Epithelial cell of proximal tubule (primary cell): Measurements from ENCODE around the gene RPA1. TPM values are rescaled to one million over a fixed set of nuclear protein-coding genes. Genes with fewer than 3 reads are reported as not detected.
"Not testable (repeated sequence)": the region's sequence is repeated elsewhere in the genome, so short reads cannot be mapped to it uniquely, and the experiment has no call there.

Source experiments
- DNase-seq: peaks from one replicate; pipeline ENCODE4 v3.0.0-alpha.2; 2011; ENCODE audit warnings: low read depth
- H3K4me3 ChIP-seq: 2 replicates; pipeline ENCODE4 v1.5.1; 2011; ENCODE audit warnings: low read depth, mild to moderate bottlenecking, low read length
- total RNA-seq: library from RNA; depleted of rRNA; stranded (reverse); fragments of >200 nt; gene quantifications from 2 replicates; pipeline ENCODE4 v1.2.3, GENCODE V29; 2015
- TF ChIP-seq, protein P1 (sequence below): conservative IDR thresholded peaks from 2 replicates; pipeline ENCODE4 v1.5.1; 2012; ENCODE audit warnings: low read depth, mild to moderate bottlenecking, low read length

The RPA1 gene
- total RNA-seq, 1 donor from 2014 or later = 28.5 TPM

DNA sequence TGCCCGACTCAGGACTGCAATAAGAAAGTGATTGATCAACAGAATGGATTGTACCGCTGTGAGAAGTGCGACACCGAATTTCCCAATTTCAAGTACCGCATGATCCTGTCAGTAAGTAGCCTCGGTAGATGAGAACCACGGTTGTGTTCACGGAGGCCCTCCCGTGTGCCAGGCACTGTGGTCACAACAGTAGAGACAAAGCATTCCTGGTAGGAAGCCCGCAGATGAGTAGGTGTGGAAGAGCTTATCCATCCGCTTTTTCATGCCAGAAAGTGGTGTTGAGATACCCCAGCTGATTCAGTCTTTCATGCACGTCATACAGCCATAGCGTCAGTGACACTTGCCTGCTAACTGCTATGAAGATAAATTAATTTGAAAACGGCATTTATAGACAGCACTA, 58.9 kb downstream of the RPA1 start:
- H3K4me3 ChIP-seq = no peak overlapping the region
- DNase-seq = no peak
- TF ChIP-seq, protein P1, sequence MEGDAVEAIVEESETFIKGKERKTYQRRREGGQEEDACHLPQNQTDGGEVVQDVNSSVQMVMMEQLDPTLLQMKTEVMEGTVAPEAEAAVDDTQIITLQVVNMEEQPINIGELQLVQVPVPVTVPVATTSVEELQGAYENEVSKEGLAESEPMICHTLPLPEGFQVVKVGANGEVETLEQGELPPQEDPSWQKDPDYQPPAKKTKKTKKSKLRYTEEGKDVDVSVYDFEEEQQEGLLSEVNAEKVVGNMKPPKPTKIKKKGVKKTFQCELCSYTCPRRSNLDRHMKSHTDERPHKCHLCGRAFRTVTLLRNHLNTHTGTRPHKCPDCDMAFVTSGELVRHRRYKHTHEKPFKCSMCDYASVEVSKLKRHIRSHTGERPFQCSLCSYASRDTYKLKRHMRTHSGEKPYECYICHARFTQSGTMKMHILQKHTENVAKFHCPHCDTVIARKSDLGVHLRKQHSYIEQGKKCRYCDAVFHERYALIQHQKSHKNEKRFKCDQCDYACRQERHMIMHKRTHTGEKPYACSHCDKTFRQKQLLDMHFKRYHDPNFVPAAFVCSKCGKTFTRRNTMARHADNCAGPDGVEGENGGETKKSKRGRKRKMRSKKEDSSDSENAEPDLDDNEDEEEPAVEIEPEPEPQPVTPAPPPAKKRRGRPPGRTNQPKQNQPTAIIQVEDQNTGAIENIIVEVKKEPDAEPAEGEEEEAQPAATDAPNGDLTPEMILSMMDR = no peak

GRCh38 chr17:1890758-1891450, 61.1 kb downstream of the RPA1 start:
- TF ChIP-seq, protein P1 = no peak
- DNase-seq = no peak
- H3K4me3 ChIP-seq = no peak overlapping the region

DNA sequence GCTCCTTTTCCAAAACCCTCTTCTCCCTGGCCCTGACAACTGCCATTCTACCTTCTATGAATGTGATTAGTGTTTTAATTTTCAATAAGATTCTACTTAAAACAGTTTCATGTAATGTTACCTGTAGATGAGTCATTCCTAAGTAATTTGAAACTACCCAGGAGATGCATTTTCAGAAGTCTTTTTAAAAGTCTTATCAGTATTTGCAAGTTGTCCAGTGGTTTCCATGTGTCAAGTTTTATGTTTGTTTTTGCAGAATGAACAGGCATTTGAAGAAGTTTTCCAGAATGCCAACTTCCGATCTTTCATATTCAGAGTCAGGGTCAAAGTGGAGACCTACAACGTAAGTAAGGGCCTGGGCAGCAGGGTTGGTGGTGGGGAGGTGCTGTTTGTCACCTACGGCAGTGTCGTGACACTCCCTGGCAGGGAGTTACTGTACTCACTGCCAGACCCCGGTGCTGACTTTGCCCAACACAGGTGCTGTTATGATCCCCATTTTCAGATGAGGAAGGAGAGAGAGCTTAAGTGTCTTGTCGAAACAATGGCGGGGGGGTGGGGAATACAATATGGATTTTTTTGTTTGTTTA, 65.0 kb downstream of the RPA1 start:
- DNase-seq = no peak
- TF ChIP-seq, protein P1 = no peak
- H3K4me3 ChIP-seq = no peak overlapping the region

GRCh38 chr17:1895479-1895878, 65.7 kb downstream of the RPA1 start:
- not testable (repeated sequence) for DNase-seq, H3K4me3 ChIP-seq

DNA sequence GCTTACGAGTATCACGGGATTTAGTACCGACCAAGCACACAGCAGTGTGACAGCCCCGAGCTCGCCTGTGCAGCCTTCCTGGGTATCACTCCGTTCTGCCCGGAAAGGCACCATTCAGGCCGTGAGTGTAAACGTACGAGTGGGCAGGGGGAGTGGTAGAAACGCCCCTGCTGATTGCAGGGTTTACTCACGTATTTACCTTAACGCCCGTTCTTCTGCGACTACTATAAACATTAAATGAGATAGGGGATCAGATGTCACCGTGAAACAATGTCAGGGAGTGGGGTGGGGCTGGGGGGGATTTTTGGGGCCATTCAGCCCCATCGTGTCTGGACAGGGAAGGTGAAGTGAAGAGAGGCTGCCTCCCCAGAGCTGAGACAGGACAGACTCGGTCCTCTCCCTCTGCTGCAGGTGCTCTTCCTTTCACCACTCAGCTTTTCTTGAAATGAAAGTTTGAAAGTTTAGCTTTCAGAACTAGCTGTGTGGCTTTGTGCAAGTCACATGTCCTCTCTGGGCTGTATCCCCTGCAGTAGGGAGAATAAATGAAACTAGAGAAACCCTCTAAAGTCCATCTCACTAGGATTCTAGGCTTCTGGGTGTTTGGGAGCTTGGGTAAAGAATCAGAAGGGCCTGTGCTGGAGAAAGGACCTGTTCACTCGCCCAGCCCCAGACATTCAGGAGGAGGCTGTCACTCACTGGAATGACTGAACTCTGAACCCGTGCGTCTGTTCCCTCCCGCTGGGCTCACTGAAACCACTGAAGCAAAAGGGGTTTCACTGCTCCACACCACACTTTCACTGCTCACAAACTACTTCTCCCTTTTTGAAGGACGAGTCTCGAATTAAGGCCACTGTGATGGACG, 66.7 kb downstream of the RPA1 start:
- no peak for DNase-seq
- TF ChIP-seq, protein P1 = no peak
- H3K4me3 ChIP-seq = no peak overlapping the region

- DNase-seq = no peak
- TF ChIP-seq, protein P1 = no peak
- no peak overlapping the region for H3K4me3 ChIP-seq
Observed at GRCh38 chr17:1897105-1897656, 67.4 kb downstream of the RPA1 start.

DNA sequence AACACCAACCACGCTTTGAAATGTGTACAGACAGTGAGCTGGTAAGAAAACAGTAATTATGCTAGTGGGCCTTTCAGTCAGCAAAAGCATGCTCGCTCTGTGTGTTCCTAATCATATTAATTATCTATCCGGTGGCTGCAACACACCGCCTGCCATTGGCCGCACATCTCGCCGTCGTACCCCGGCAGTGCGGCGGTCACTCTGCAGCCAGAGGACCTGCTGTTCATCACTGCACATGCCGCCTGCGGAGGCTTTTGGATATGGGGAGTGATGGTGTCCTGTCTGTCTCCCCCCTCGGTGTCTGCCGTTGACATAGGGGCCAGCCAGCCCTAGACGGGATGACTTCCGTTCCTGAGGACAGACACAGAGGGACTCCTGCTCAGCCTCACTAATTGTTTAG, 68.5 kb downstream of the RPA1 start:
- no peak overlapping the region for H3K4me3 ChIP-seq
- DNase-seq = no peak
- TF ChIP-seq, protein P1 = no peak
